SK-N-SH treated with all-trans-retinoic acid at 6 μM for 48 hours (cell line): ENCODE measurements around the gene XPO5.

Source experiments
- OSR1 ChIP-seq: fragments of 250-450 bp; sonication (Bioruptor Pico); IDR thresholded peaks from 2 replicates; pipeline ENCODE4 v1.8.0; 2022; ENCODE audit warnings: moderate library complexity, mild to moderate bottlenecking, inconsistent platforms
- TOX ChIP-seq: fragments of 250-450 bp; sonication (Bioruptor Pico); IDR thresholded peaks from 2 replicates; pipeline ENCODE4 v1.8.0; 2021; ENCODE audit warnings: mild to moderate bottlenecking, moderate library complexity, borderline replicate concordance
- ZFP3 ChIP-seq: fragments of 250-450 bp; sonication (Bioruptor Pico); IDR thresholded peaks from 2 replicates; pipeline ENCODE4 v1.5.0; 2020; ENCODE audit warnings: mild to moderate bottlenecking, moderate library complexity
- ZFP30 ChIP-seq: fragments of 450-650 bp; formaldehyde crosslinking; IDR thresholded peaks from 2 replicates; pipeline ENCODE4 v1.5.0; 2022; ENCODE audit warnings: mild to moderate bottlenecking, moderate library complexity
- TF ChIP-seq, protein P1 (sequence below): fragments of 250-450 bp; sonication (Bioruptor Pico); IDR thresholded peaks from 2 replicates; pipeline ENCODE4 v1.8.0; 2021; ENCODE audit warnings: low read depth, mild to moderate bottlenecking, moderate library complexity, borderline replicate concordance
- TF ChIP-seq, protein P2 (sequence below): fragments of 250-450 bp; sonication (Bioruptor Pico); IDR thresholded peaks from 2 replicates; pipeline ENCODE4 v1.8.0; 2020; ENCODE audit warnings: mild to moderate bottlenecking, moderate library complexity, borderline replicate concordance
- TF ChIP-seq, protein P3 (sequence below): fragments of 250-450 bp; sonication (Bioruptor Pico); IDR thresholded peaks from 2 replicates; pipeline ENCODE4 v1.5.0; 2020; ENCODE audit warnings: mild to moderate bottlenecking, moderate library complexity

DNA sequence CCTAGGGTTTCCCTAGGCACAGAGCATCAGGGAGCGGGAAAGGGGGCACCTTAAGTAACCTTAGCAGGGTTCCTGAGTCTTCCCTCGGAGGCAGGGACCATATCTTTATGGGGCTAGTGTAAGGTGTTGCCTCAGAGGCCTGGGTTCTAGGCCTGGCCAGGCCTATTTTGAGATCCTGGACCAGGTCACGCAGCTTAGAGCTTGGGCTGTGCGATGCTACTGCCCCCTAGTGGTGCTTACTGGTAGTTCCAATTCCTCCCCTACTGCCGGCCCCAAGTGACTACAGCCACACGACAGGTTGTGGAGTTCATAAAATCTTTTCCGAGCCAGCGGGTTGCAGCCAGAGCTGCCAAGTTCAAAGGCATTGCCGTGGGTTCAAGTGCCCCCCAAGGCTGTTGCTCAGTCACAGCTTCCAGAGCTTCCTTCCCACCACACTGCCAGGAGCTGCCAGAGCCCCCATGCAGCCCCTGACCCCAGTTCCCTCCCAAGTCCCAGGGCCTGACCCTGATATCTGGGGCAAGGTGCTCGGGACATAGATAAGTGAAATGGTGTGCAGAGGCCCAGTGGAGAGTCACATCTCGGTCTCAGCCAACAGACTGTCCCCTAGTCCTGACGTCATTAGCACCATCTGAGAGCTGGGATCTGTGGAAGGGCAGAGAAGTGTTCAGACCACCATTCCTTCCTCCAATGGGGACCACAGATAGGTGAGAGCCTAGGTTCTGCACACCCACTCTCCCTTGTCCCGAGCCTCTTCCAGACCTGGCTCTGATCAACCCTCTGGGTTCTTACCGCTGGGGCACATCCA, 69.0 kb downstream of the XPO5 start:
- TF ChIP-seq ZFP3 (CRISPR knock-in tag) (no peak), OSR1 (CRISPR knock-in tag) (no peak), TOX (CRISPR knock-in tag) (no peak), ZFP30 (no peak)
- TF ChIP-seq, protein P1, sequence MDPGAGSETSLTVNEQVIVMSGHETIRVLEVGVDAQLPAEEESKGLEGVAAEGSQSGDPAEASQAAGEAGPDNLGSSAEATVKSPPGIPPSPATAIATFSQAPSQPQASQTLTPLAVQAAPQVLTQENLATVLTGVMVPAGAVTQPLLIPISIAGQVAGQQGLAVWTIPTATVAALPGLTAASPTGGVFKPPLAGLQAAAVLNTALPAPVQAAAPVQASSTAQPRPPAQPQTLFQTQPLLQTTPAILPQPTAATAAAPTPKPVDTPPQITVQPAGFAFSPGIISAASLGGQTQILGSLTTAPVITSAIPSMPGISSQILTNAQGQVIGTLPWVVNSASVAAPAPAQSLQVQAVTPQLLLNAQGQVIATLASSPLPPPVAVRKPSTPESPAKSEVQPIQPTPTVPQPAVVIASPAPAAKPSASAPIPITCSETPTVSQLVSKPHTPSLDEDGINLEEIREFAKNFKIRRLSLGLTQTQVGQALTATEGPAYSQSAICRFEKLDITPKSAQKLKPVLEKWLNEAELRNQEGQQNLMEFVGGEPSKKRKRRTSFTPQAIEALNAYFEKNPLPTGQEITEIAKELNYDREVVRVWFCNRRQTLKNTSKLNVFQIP (CRISPR knock-in tag) = no peak
- TF ChIP-seq, protein P2, sequence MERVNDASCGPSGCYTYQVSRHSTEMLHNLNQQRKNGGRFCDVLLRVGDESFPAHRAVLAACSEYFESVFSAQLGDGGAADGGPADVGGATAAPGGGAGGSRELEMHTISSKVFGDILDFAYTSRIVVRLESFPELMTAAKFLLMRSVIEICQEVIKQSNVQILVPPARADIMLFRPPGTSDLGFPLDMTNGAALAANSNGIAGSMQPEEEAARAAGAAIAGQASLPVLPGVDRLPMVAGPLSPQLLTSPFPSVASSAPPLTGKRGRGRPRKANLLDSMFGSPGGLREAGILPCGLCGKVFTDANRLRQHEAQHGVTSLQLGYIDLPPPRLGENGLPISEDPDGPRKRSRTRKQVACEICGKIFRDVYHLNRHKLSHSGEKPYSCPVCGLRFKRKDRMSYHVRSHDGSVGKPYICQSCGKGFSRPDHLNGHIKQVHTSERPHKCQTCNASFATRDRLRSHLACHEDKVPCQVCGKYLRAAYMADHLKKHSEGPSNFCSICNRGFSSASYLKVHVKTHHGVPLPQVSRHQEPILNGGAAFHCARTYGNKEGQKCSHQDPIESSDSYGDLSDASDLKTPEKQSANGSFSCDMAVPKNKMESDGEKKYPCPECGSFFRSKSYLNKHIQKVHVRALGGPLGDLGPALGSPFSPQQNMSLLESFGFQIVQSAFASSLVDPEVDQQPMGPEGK (CRISPR knock-in tag) = no peak
- TF ChIP-seq, protein P3, sequence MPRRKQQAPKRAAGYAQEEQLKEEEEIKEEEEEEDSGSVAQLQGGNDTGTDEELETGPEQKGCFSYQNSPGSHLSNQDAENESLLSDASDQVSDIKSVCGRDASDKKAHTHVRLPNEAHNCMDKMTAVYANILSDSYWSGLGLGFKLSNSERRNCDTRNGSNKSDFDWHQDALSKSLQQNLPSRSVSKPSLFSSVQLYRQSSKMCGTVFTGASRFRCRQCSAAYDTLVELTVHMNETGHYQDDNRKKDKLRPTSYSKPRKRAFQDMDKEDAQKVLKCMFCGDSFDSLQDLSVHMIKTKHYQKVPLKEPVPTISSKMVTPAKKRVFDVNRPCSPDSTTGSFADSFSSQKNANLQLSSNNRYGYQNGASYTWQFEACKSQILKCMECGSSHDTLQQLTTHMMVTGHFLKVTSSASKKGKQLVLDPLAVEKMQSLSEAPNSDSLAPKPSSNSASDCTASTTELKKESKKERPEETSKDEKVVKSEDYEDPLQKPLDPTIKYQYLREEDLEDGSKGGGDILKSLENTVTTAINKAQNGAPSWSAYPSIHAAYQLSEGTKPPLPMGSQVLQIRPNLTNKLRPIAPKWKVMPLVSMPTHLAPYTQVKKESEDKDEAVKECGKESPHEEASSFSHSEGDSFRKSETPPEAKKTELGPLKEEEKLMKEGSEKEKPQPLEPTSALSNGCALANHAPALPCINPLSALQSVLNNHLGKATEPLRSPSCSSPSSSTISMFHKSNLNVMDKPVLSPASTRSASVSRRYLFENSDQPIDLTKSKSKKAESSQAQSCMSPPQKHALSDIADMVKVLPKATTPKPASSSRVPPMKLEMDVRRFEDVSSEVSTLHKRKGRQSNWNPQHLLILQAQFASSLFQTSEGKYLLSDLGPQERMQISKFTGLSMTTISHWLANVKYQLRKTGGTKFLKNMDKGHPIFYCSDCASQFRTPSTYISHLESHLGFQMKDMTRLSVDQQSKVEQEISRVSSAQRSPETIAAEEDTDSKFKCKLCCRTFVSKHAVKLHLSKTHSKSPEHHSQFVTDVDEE (CRISPR knock-in tag) = no peak
